GM18508 (cell line): ENCODE measurements around the gene RNF215.
"Not testable (repeated sequence)": the region's sequence is repeated elsewhere in the genome, so short reads cannot be mapped to it uniquely, and the experiment has no call there.

Source experiments
- ATAC-seq: cut with Tn5 transposase; IDR thresholded peaks from one replicate; pipeline ENCODE4 v1.9.1; 2021; ENCODE audit warnings: moderate number of reproducible peaks; ENCODE audit not compliant: insufficient read depth, unreplicated experiment

The RNF215 gene

DNA sequence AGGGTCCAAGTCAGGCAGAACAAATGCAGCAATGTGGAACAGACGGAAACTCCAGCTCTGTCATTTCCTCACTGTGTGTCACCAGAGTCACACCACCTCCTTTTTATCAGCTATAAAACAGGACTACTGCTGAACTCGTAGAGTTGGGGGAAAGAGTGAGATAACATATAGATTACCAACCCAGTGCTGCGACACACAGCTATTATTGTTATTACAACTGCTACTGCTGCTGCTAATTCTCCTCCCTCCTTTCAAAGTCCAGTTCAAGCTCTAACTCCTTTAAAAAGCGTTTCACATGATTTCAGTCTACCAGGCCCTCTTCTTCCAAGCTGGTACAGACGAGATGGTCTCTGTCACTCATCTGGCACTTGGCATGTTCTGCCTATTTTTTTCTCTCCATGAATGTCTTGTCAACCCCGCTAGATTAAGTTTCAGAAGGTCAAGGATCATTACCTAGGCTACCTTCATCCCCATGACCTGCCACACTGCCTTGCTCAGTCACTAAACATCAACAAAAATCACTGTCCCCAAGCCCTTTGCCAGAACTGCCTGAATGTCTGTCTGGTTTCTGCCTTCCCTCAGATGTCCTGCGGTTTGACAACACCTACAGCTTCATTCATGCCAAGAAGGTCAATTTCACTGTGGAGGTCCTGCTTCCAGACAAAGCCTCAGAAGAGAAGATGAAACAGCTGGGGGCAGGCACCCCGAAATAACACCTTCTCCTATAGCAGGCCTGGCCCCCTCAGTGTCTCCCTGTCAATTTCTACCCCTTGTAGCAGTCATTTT, 34.7 kb upstream of the RNF215 start:
- no peak for ATAC-seq

DNA sequence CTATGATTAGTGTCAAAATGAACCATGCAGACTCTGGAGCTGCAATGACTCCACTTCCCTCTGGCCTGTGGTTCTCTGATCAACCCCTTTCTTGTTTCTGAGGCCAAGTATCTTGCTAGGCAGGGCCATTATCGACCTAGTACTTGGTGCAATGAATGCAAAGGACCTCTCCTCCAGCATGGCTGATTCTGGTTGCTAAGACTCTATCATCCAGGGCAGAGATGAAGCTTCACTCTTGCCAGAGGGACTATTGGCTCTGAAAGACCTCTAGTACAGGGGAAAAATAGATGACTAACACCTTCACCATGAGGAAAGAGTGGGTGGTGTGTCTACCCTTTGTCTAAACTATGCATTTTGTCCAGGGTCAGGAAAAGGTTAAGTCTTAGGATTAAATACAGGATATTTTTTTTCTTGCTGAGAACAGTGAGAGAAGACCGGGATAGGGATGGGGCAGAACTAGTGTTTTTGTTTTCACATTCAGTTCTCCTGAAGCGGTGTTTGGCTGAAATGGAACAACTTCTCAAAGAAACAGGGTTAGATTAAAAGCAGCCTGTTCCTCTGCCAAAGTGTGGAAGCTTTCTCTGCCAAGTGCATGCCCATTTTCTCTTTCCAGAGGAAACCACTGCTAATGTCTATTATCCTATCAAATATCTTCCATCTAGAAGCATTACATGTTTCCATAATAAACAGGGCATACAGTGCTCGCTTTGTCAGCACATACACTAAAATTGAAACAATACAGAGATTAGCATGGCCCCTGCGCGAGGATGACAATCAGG, 33.3 kb upstream of the RNF215 start:
- no peak for ATAC-seq

DNA sequence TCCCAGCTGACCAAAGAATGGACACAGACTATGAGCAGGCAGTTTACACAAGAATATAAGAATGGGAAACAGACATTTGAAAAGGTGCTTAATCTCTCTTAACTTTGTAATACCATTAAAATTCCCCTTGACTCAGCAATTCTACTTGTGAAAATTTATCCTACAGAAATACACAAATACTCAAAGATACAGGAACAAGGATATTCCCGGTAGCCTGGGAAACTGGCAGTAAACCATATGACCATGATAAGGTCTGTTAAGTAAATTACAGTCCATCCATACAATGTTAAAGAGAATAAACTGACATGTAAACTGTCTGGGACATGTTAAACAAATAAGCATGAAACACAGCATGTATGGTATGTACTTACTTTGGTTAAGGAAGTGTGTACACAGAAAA, 29.6 kb upstream of the RNF215 start:
- ATAC-seq = no peak

DNA sequence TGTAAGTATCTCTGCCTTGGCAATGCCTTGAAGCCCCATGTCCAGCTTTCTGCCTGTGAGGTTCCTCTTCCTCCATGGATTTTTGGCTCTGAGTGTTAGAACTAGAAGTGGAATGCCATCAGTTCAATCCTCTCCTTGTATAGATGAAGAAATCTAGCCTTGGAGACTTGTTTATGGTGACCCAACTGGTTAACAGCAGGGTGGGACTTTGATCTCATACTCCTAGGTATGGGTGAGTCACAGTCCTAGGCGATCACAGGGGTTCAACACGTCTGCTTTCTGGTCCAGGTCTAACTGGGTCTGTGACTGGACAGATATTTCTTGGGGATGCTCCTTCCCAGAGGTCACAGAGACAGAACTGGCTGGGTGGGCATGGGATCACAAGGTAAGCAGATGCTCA, 29.2 kb upstream of the RNF215 start:
- no peak for ATAC-seq

DNA sequence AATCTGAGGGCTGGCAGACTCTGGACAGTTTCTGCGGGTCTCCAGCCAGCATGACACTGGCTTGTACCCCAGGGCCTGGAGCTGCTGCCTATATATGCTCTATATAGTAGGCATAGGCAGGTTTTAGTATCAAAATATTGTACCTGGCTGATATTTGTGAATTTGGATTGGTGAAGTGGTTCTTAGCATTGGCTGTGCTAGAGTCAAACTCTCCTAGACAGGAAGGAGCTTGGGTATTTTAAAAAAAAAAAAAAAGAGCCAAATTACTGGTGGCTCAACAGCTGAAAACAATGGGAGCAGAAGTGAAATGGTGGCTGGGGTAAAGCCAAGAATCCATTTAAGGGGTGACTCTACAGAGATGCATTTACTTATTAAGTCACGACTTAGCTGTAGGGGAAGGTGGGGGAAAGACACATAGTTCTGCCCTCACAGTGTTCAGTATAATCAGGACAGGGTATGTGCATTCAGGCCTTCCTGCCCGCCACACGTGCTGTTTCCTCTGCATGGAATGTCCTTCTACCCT, 27.4 kb upstream of the RNF215 start:
- ATAC-seq = no peak

DNA sequence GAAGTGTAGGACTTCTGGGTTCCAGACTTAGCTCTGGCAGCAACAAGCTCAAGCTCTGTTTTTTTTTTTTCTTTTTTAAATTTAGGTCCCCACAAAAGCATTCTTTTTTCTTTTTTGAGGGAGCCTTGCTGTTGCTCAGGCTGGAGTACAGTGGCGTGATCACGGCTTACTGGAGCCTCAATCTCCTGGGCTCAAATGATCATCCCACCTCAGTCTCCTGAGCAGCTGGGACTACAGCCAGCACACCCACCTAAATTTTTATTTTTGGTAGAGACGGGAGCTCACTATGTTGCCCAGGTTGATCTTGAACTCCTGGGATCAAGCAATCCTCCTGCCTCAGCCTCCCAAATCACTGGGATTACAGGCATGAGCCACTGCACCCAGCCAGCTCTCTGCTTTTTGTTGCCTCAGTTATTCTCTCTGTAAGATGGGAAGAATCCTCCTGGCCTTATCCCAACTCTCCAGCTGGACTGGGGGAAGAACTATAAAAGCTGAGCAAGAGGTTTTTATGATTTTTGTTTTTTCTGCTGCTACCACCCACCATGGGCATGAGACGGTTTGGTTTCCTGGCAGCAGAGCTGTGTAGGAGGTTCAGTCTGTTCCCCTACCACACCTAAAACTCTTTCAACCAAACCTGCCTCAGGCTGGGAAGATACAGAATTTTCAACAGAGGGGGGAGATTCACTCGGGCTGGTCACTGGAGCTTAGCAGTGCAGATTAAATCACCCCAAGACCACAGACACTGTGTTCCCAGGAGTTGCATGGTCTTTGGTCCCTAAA, 26.7 kb upstream of the RNF215 start:
- ATAC-seq = no peak

DNA sequence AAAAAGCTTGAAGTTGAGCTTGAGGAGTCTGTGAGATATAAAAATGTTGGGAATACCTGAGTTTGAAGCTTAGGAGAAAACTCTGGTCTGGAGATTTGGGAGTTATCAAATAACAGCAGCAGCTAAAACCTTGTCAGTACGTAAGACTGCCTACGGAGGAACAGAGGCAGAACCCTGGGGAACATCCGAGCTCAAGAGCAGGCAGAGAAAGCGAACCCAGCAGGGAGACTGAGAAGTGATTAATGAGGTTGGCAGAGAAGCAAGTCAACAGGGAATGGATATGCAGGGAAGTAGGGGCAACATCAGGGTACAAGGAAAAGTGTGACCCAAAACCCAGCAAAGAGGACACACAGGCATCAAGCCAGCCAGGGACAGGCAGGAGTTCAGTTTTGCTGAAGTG, 25.8 kb upstream of the RNF215 start:
- no peak for ATAC-seq

DNA sequence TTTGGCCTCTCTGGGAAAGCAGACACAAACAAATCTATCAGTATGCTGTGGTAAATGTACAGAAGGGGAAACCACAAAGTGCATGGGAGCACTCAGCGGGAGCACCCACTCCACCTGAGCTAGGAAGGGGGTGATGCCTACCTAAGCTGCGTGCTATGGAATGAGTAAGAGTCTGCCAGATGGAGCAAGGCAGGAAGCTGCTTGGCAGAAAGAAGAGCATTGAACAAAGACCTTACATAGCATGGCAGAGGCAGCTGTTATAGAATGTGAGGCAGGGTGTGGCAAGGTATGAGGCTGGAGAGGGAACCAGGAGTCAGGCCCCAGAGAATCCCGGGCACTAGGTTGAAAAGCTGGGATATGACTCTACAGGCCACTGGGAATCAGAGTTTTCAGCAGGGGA, 24.6 kb upstream of the RNF215 start:
- no peak for ATAC-seq

DNA sequence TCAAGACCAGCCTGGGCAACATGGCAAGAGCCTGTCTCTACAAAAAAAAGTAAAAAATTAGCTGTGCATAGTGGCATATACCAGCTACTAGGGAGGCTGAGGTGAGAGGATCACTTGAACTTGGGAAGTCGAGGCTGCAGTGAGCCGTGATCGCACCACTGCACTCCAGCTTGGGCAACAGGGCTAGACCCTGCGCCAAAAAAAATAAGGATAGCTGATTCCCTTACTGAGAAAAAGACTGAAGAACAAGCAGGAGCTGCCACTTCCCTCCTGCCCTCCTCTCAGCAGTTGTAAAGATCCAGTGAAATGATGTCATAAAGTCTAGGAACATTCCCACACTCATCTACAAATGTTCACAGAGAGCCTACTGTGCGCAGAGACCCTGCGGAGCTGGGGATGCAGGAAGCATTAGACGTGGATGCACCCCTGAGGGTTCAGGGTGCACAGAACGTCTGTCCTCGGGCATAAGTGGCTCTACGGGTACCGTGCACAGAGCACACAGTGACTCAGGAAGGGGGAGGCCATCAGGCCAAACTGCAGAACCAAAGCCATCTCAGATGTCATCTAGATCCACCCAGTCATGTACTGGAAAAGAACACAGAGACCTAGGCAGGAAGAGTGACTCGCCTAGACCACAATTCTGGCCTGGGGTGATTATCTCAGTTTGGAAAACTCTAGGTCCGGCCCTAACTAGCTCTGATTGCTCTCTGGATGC, 21.3 kb upstream of the RNF215 start:
- no peak for ATAC-seq

DNA sequence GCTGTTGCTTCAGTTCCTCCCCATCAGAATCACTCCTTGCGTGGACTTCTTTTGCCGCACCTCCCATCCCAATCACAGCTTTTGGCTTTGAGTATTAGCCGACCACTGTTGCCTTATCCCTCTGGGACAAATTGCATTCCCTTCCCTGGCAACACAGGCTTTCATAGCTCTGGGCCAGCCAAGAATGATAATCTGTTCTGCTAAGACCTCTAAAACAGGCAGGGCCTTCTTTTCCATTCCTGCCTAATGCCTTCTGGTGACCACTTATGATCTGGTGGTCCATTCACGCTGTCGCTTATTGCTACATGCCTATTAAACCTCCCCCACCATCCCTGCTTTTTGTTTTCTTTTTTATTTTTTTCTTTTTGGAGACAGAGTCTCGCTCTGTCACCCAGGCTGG, 19.2 kb upstream of the RNF215 start:
- ATAC-seq = no peak

DNA sequence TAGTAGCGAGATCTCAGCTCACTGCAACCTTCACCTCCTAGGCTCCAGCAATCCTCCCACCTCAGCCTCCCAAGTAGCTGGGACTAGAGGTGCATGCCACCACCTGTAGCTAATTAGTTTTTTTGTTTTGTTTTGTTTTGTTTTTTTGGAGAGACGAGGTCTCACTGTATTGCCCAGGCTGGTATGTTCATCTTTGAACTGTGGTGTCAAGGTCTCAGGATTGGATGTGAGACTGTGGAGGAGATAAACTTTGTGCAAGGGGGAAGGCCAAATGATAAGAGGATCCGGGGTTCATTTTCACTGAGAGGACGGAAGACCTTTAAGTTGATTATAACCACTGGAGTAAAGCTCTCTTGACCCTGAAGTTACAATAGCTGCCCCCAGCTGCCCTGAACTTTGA, 18.5 kb upstream of the RNF215 start:
- ATAC-seq = no peak

DNA sequence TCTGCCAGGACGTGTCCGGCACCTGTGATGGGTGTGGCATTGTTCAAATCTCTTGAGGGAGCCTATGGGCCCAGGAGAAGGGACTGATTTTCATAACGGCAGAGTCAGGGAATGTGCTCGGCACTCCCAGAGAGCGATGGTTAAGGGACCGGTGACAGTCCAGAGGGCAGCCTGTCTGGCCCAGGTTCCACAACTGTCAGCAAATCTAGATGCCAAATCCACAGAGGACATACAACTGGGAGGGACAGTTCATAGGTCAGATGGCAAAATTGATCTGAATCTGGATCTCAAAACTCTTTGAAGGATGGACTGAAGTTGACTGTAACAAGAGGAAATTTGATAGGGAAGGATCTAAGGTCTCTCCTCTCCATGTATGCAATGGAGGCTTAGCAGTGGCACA, 17.1 kb upstream of the RNF215 start:
- ATAC-seq = no peak

DNA sequence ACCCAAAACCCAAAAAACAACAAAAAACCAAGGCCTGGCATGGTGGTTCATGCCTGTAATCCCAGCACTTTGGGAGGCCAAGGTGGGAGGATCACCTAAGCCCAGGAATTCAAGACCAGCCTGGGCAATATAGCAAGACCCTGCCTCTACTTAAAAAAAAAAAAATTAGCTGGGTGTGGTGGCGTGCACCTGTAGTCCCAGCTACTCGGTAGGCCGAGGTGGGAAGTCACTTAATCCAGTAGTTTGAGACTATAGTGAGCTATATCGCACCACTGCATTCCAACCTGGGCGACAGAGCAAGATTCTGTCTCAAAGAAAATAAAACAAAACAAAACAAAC, 15.5 kb upstream of the RNF215 start:
- not testable (repeated sequence) for ATAC-seq

DNA sequence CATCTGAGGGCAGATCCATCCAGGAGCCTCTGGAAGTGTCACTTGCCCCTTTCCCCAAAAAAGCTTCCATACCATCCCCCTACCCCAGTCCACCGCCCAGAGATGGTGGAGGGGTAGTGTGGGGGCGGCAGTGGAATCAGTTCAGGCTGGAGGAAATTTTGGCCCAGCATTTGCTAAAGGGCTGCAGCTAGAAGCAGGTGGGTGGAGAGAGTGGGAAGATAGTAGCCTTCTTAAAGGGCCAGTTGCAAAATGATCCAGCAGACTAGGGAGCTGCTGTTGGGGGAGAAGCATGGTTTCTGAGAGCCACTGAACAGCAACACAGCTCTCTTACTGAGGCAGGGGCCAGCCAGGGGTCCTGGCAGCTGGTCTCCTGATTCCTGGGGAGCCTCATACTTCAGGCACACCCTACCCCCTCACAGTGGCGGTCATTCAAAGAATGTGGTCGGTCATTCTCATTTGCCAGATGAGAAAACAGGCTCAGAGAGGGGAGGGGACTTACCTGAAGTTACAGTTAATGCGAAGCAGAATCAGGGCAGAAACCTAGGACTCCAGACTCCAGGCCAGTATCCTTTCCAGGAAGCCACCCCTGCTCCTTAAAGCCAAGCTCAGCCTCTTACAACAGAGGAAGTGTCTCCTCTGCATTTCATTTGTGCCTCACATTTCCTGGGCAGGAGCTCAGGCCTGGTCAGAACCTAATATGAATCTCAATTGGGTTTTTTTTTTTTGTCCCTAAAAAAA, 15.0 kb upstream of the RNF215 start:
- no peak for ATAC-seq

DNA sequence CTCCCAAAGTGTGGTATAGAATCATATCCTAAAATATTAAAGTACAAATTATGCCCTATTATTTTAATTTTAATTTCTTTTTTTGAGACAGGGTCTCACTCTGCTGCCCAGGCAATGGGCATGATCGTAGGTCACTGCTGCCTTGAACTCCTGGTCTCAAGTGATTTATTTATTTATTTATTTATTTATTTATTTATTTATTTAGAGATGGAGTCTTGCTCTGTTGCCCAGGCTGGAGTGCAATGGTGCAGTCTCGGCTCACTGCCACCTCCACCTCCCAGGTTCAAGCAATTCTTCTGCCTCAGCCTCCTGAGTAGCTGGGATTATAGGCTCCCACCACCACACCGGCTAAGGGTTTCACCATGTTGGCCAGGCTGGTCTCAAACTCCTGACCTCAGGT, 13.8 kb upstream of the RNF215 start:
- ATAC-seq = not testable (repeated sequence)

DNA sequence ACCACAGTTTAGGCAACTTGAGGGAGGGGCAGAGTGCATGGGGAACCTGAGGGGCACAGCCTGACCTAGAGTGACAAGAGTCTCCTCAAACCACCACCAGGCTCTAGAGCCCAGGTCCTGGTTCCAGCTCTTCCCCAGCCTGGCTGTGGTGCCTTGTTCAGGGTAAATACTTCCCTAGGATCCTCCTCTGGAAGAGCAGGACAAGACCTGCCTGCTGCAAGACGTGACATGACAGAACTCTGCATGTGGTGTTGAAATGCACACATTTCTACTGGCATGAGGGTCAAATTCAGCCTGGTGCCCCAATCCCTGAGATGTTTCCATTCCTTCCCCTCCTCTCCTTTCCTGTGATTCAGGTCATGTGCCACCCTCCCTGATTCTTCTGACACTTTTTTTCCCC, 12.9 kb upstream of the RNF215 start:
- ATAC-seq = no peak

DNA sequence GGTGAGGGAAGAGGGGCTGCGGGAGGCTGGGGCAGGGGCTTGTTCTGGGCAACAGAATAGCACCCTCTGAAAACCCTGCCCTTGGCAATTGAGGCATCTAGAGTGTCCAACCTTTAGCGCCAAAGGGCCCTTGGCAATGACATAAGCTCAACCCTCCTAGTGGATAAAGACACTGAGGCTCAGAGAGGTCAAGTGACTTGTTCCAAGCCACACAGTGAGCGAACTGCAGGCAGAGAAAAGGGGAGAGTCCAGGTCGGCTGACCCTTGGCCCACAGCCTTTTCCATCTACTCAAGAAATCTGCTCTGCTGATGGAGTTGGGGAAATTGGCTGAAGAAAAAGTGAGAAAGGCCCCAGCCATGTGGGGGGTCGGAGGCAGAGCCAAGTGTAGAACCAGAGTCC, 12.5 kb upstream of the RNF215 start:
- ATAC-seq = no peak

DNA sequence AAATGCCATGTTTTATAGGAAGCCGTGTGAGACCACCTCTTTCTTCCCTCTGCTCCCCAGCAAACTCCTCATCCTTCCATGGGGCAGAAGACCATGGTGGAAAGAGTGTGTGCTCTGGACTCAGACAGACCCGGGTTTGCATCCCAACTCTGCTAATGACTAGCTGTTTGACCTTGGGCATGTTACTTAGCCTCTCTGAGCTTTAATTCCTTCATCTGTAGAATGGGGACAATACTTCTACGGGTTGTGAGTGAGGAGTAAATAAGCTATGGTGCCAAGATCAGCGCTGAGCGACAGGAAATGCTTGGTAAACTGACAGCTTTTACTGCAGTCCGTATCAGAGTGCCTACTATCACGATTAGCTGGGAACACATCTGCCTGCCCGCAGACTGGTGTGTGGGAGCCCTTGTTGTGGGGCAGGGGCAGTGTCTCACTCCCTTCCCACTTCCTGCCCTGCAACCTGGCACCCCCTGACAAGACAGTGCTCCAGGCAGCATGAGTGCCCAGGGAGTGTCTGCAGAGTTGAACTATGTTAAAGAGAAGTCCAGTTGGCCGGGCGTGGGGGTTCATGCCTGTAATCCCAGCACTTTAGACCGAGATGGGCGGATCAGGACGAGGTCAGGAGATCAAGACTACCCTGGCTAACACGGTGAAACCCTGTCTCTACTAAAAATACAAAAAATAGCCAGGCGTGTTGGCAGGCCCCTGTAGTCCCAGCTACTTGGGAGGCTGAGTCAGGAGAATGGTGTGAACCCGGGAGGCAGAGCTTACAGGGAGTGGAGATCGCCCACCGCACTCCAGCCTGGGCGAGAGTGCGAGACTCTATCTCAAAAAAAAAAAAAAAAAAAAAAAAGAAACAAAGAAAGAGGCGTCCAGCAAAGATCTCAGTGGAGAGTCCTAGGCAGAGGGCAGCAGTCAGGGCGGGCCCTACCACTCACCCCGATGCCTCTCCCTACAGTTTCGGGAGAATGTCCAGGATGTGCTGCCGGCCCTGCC, 11.8 kb upstream of the RNF215 start:
- ATAC-seq = no peak
